Keratinocyte (primary cell): ENCODE measurements around the gene E2F8.

Experiments used
- EZH2 ChIP-seq: IDR thresholded peaks from one replicate; pipeline ENCODE4 v1.6.1; 2012; ENCODE audit warnings: inconsistent platforms, mild to moderate bottlenecking, low read length, moderate library complexity
- TF ChIP-seq, protein P1 (sequence below), 3 experiments: IDR thresholded peaks in 1 of 3; conservative IDR thresholded peaks in 1 of 3; optimal IDR thresholded peaks in 1 of 3; 2 replicates in 2 of 3; 3 replicates in 1 of 3; pipeline versions ENCODE3 to v1.5.1; 2011; ENCODE audit warnings: low read length in 3 of 3, mild to moderate bottlenecking in 3 of 3, moderate library complexity in 2 of 3, control low read depth in 1 of 3, inconsistent platforms in 1 of 3; ENCODE audit not compliant: insufficient read depth in 2 of 3; ENCODE audit errors: extremely low read depth in 1 of 3

DNA sequence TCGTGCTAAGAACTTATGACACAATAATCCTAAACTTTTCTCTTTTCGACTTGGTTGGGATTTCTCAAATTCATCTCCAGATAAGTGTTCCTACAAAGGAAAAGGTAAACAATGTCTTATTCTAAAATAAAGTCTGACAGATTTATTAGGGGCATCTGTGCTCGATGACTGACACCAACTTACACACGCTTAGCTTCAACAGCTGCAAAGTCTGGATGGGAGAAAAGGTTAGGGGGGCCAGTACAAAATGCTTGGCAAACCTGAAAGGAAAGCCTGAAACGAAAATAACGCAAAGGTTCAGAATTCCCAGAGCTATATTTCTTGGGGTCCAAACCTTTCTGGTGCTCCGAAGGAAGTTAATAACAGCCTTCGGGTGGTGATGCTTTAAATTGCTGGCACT, 3.4 kb downstream of the E2F8 start:
- TF ChIP-seq, protein P1, sequence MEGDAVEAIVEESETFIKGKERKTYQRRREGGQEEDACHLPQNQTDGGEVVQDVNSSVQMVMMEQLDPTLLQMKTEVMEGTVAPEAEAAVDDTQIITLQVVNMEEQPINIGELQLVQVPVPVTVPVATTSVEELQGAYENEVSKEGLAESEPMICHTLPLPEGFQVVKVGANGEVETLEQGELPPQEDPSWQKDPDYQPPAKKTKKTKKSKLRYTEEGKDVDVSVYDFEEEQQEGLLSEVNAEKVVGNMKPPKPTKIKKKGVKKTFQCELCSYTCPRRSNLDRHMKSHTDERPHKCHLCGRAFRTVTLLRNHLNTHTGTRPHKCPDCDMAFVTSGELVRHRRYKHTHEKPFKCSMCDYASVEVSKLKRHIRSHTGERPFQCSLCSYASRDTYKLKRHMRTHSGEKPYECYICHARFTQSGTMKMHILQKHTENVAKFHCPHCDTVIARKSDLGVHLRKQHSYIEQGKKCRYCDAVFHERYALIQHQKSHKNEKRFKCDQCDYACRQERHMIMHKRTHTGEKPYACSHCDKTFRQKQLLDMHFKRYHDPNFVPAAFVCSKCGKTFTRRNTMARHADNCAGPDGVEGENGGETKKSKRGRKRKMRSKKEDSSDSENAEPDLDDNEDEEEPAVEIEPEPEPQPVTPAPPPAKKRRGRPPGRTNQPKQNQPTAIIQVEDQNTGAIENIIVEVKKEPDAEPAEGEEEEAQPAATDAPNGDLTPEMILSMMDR (optimal IDR thresholded peaks at IDR 0.05 in 1 of 3, IDR thresholded peaks at IDR 0.05 in 1 of 3, conservative IDR thresholded peaks at IDR 0.05 in 1 of 3; ENCODE audit: extremely low read depth in 1 of 3, insufficient read depth in 2 of 3, low read length in 3 of 3): no peak
- no peak for TF ChIP-seq EZH2
